ENCODE data around the gene SLC35E2B.

GRCh38 chr1:1623631-1624442, 68.8 kb downstream of the SLC35E2B start:
- TF ChIP-seq POLR2A (IDR thresholded peaks at IDR 0.05) (no peak), CTCF (IDR thresholded peaks at IDR 0.05) (no peak)

Measured in testis (tissue), 2 donors.